A549 (cell line): ENCODE results near the gene PRPS1L1.

ENCODE experiments used
- CEBPB ChIP-seq, 2 experiments: fragments of >200 bp in 1 of 2; sonication (Bioruptor Twin) in 1 of 2; formaldehyde crosslinking in 1 of 2; IDR thresholded peaks; 2 replicates each; pipeline ENCODE4 v1.6.1; 2012 to 2016
- EP300 ChIP-seq, 2 experiments: fragments of >200 bp; sonication (Bioruptor Twin); formaldehyde crosslinking; IDR thresholded peaks; 2 replicates in 1 of 2; 3 replicates in 1 of 2; pipeline ENCODE4 v1.6.1; 2016 to 2017
- ESRRA ChIP-seq: fragments of 150-350 bp; IDR thresholded peaks from 2 replicates; pipeline ENCODE4 v1.6.1; 2014; ENCODE audit warnings: mild to moderate bottlenecking, low read length, borderline replicate concordance
- HOXA7 ChIP-seq: fragments of 250-450 bp; sonication (Bioruptor Pico); IDR thresholded peaks from 2 replicates; pipeline ENCODE4 v1.5.0; 2020; ENCODE audit warnings: mild to moderate bottlenecking, moderate library complexity
- MYC ChIP-seq: IDR thresholded peaks from 2 replicates; pipeline ENCODE4 v1.6.1; 2012; ENCODE audit warnings: mild to moderate bottlenecking, inconsistent platforms, low read length, improper control_type of control experiment, borderline replicate concordance
- NFE2L2 ChIP-seq: fragments of 150-350 bp; conservative IDR thresholded peaks from 2 replicates; pipeline ENCODE4 v1.6.1; 2014; ENCODE audit warnings: low read length
- POLR2A ChIP-seq: IDR thresholded peaks from 2 replicates; pipeline ENCODE4 v1.6.1; 2012; ENCODE audit warnings: mild to moderate bottlenecking, low read length
- RNF2 ChIP-seq: fragments of 200-600 bp; sonication (generic); IDR thresholded peaks from 2 replicates; pipeline ENCODE4 v1.6.1; 2016; ENCODE audit warnings: low read depth, mild to moderate bottlenecking, antibody characterized with exemption, moderate library complexity, borderline replicate concordance
- TF ChIP-seq, protein P1 (sequence below): fragments of >200 bp; sonication (Bioruptor Twin); formaldehyde crosslinking; IDR thresholded peaks from 3 replicates; pipeline ENCODE4 v1.5.1; 2016
- TF ChIP-seq, protein P2 (sequence below): IDR thresholded peaks from 2 replicates; pipeline ENCODE4 v1.6.1; 2012
- TF ChIP-seq, protein P3 (sequence below): IDR thresholded peaks from 2 replicates; pipeline ENCODE4 v1.6.1; 2012
- TF ChIP-seq, protein P4 (sequence below): fragments of 450-650 bp; IDR thresholded peaks from 2 replicates; pipeline ENCODE4 v1.6.1; 2014; ENCODE audit warnings: antibody characterized with exemption
- TF ChIP-seq, protein P5 (sequence below): fragments of 200-600 bp; sonication (generic); IDR thresholded peaks from 2 replicates; pipeline ENCODE4 v1.6.1; 2016; ENCODE audit warnings: antibody characterized with exemption, mild to moderate bottlenecking, moderate library complexity

DNA sequence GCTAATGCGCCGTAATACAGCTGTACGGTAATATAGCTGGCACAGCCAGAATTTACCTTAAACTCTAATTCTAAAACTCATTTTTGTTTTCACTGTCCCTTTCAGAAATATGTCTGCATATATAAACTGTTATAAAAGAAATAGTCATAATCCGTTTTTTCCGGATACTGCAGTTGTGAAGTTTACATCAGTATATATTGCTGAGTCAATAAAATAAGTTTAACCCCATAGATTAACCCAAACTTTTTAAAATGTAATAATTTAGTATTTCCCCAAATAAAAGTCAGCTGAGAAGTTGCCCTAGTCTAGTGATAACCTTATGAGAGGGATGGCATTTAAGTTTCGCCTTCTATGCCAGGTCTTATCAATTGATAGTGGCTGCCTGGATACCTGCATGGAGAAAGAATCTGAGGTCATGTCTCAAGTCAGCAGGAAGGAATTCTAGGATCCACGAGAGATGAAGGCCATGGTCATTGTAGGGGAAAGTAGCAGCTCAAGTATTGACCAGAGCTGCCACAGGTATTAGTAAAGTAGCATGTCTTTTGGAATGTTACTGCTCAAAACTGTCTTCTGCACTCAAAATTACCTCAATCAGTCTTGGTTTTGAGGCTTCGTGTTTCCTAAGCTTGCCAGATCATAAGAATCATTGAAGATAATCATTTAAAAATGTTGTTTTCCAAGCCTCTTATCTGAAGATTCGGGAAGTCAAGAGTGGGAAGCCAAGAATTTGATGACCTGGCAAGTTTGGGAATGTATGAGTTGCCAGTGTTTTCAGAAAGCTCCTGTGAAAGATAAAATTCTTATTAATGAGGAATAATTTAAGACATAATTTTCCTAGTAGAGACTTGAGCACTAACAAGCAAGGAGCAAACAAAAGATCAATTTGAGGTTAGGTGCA is 10.8 kb downstream of the PRPS1L1 start:
- TF ChIP-seq, protein P1, sequence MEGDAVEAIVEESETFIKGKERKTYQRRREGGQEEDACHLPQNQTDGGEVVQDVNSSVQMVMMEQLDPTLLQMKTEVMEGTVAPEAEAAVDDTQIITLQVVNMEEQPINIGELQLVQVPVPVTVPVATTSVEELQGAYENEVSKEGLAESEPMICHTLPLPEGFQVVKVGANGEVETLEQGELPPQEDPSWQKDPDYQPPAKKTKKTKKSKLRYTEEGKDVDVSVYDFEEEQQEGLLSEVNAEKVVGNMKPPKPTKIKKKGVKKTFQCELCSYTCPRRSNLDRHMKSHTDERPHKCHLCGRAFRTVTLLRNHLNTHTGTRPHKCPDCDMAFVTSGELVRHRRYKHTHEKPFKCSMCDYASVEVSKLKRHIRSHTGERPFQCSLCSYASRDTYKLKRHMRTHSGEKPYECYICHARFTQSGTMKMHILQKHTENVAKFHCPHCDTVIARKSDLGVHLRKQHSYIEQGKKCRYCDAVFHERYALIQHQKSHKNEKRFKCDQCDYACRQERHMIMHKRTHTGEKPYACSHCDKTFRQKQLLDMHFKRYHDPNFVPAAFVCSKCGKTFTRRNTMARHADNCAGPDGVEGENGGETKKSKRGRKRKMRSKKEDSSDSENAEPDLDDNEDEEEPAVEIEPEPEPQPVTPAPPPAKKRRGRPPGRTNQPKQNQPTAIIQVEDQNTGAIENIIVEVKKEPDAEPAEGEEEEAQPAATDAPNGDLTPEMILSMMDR: no peak
- TF ChIP-seq EP300 (IDR thresholded peaks at IDR 0.05) (no peak), HOXA7 (no peak), MYC (no peak), RNF2 (no peak), NFE2L2 (no peak), POLR2A (no peak), CEBPB (IDR thresholded peaks at IDR 0.05) (no peak), ESRRA (no peak)
- TF ChIP-seq, protein P2, sequence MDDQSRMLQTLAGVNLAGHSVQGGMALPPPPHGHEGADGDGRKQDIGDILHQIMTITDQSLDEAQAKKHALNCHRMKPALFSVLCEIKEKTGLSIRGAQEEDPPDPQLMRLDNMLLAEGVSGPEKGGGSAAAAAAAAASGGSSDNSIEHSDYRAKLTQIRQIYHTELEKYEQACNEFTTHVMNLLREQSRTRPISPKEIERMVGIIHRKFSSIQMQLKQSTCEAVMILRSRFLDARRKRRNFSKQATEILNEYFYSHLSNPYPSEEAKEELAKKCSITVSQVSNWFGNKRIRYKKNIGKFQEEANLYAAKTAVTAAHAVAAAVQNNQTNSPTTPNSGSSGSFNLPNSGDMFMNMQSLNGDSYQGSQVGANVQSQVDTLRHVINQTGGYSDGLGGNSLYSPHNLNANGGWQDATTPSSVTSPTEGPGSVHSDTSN: no peak
- TF ChIP-seq, protein P3, sequence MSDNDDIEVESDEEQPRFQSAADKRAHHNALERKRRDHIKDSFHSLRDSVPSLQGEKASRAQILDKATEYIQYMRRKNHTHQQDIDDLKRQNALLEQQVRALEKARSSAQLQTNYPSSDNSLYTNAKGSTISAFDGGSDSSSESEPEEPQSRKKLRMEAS: no peak
- TF ChIP-seq, protein P4, sequence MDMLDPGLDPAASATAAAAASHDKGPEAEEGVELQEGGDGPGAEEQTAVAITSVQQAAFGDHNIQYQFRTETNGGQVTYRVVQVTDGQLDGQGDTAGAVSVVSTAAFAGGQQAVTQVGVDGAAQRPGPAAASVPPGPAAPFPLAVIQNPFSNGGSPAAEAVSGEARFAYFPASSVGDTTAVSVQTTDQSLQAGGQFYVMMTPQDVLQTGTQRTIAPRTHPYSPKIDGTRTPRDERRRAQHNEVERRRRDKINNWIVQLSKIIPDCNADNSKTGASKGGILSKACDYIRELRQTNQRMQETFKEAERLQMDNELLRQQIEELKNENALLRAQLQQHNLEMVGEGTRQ: no peak
- TF ChIP-seq, protein P5, sequence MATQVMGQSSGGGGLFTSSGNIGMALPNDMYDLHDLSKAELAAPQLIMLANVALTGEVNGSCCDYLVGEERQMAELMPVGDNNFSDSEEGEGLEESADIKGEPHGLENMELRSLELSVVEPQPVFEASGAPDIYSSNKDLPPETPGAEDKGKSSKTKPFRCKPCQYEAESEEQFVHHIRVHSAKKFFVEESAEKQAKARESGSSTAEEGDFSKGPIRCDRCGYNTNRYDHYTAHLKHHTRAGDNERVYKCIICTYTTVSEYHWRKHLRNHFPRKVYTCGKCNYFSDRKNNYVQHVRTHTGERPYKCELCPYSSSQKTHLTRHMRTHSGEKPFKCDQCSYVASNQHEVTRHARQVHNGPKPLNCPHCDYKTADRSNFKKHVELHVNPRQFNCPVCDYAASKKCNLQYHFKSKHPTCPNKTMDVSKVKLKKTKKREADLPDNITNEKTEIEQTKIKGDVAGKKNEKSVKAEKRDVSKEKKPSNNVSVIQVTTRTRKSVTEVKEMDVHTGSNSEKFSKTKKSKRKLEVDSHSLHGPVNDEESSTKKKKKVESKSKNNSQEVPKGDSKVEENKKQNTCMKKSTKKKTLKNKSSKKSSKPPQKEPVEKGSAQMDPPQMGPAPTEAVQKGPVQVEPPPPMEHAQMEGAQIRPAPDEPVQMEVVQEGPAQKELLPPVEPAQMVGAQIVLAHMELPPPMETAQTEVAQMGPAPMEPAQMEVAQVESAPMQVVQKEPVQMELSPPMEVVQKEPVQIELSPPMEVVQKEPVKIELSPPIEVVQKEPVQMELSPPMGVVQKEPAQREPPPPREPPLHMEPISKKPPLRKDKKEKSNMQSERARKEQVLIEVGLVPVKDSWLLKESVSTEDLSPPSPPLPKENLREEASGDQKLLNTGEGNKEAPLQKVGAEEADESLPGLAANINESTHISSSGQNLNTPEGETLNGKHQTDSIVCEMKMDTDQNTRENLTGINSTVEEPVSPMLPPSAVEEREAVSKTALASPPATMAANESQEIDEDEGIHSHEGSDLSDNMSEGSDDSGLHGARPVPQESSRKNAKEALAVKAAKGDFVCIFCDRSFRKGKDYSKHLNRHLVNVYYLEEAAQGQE: no peak
